ENCODE results near the gene CPEB4.

CPEB4 gene

DNA sequence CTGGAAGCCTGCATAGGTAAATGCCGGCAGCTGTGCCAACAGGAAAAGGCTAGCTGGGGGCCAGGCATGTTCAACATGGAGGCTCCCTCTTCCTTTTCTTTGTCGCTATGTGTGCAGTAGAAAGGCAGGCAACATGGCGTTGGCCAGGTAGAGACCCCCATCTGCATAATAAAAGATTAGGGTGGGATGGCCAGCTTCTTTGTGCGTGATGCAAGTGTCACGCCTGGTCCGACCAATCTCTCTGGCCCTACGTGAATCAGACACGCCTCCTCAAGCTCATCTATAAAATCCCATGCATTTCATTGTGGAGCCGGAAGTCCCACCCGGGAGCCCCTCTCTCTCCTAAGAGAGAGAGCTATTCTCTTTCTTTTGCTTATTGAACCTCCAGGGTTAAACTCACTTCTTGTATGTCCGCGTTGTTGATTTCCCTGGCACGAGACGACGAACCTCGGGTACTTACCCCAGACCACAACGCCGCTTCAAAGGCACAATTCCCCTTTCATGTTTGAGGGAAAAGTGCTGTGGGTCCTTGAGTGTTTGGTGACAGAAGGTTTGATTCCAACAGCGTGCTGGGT lies 75.8 kb downstream of the CPEB4 start:
- Histone ChIP-seq H3K36me3 (replicated peaks; ENCODE audit: low read depth, low read length) (no peaks in the 10 kb centered on the region), H3K79me2 (ENCODE audit: low read length) (no peaks in the 10 kb centered on the region), H2AFZ (ENCODE audit: low read depth, low read length) (no peak overlapping the region), H3K9ac (ENCODE audit: low read length) (no peak overlapping the region), H3K4me3 (ENCODE audit: low read length) (no peak overlapping the region), H3K27me3 (ENCODE audit: low read depth, low read length) (no peaks in the 10 kb centered on the region), H4K20me1 (ENCODE audit: insufficient read depth, low read length) (no peaks in the 10 kb centered on the region), H3K4me2 (ENCODE audit: low read length) (no peak overlapping the region), H3K9me3 (ENCODE audit: insufficient read depth, low read length) (no peaks in the 10 kb centered on the region), H3K4me1 (ENCODE audit: low read length) (peaks cover 8% of the 10 kb centered on the region; the same call in 1 of the 2 replicates), H3K27ac (ENCODE audit: low read length) (no peak overlapping the region)
- TF ChIP-seq, protein P1, sequence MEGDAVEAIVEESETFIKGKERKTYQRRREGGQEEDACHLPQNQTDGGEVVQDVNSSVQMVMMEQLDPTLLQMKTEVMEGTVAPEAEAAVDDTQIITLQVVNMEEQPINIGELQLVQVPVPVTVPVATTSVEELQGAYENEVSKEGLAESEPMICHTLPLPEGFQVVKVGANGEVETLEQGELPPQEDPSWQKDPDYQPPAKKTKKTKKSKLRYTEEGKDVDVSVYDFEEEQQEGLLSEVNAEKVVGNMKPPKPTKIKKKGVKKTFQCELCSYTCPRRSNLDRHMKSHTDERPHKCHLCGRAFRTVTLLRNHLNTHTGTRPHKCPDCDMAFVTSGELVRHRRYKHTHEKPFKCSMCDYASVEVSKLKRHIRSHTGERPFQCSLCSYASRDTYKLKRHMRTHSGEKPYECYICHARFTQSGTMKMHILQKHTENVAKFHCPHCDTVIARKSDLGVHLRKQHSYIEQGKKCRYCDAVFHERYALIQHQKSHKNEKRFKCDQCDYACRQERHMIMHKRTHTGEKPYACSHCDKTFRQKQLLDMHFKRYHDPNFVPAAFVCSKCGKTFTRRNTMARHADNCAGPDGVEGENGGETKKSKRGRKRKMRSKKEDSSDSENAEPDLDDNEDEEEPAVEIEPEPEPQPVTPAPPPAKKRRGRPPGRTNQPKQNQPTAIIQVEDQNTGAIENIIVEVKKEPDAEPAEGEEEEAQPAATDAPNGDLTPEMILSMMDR (IDR thresholded peaks at IDR 0.05; ENCODE audit: low read depth, low read length) = no peak
- TF ChIP-seq EZH2phosphoT487 (IDR thresholded peaks at IDR 0.05; ENCODE audit: low read depth) = no peak

DNA sequence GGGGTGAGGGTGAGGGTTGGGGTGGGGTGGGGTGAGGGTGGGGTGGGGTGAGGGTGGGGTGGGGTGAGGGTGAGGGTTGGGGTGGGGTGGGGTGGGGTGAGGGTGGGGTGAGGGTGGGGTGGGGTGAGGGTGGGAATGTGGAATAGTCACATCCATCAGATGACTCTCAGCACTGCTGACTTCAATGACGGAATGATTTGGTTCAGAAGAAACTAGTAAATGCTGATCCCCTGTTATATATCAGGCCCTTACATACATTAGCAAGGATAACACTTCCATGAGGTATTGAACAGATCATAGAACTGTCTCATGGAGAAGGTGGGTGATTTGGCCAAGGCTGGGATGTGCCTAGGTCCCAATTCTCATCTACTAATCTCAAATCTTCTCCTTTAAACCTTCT lies 76.4 kb downstream of the CPEB4 start:
- no peaks in the 10 kb centered on the region for H3K79me2 ChIP-seq (ENCODE audit: low read length)
- no peak overlapping the region for H3K9ac ChIP-seq (ENCODE audit: low read length)
- no peak overlapping the region for H2AFZ ChIP-seq (ENCODE audit: low read depth, low read length)
- peaks cover 8% of the 10 kb centered on the region; the same call in 1 of the 2 replicates for H3K4me1 ChIP-seq (ENCODE audit: low read length)
- no peaks in the 10 kb centered on the region for H3K36me3 ChIP-seq (replicated peaks; ENCODE audit: low read depth, low read length)
- H4K20me1 ChIP-seq (ENCODE audit: insufficient read depth, low read length) = no peaks in the 10 kb centered on the region
- no peak overlapping the region for H3K27ac ChIP-seq (ENCODE audit: low read length)
- H3K9me3 ChIP-seq (ENCODE audit: insufficient read depth, low read length) = no peaks in the 10 kb centered on the region
- H3K4me3 ChIP-seq (ENCODE audit: low read length) = no peak overlapping the region
- no peak for TF ChIP-seq EZH2phosphoT487 (IDR thresholded peaks at IDR 0.05; ENCODE audit: low read depth)
- TF ChIP-seq, protein P1 (IDR thresholded peaks at IDR 0.05; ENCODE audit: low read depth, low read length) = no peak
- H3K27me3 ChIP-seq (ENCODE audit: low read depth, low read length) = no peaks in the 10 kb centered on the region
- H3K4me2 ChIP-seq (ENCODE audit: low read length) = no peak overlapping the region

DNA sequence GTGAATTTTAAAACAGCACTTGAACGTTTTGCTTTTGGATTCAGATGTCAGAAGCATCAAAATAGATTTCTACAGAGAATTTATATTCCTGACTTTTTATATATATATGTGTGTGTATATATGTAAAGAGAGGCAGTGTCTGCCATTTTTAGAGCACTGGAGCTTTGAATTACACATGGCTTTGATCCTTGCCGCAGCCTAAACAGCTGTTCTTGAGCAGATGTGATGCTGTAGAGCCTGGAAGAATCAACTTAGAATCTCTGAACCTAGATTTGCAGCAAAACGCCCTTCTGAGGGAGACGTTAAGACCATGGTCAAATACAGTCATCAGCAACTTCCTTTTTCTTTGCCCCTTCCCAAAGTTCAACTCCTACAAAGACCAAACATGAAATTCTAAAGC lies 79.1 kb downstream of the CPEB4 start:
- Histone ChIP-seq H3K4me1 (ENCODE audit: low read length) (peaks cover 8% of the 10 kb centered on the region; the same call in 1 of the 2 replicates), H3K27me3 (ENCODE audit: low read depth, low read length) (no peaks in the 10 kb centered on the region), H4K20me1 (ENCODE audit: insufficient read depth, low read length) (no peaks in the 10 kb centered on the region), H3K9me3 (ENCODE audit: insufficient read depth, low read length) (no peaks in the 10 kb centered on the region), H3K9ac (ENCODE audit: low read length) (no peak overlapping the region), H2AFZ (ENCODE audit: low read depth, low read length) (no peak overlapping the region), H3K79me2 (ENCODE audit: low read length) (no peaks in the 10 kb centered on the region), H3K27ac (ENCODE audit: low read length) (no peak overlapping the region), H3K36me3 (replicated peaks; ENCODE audit: low read depth, low read length) (no peaks in the 10 kb centered on the region), H3K4me2 (ENCODE audit: low read length) (no peak overlapping the region), H3K4me3 (ENCODE audit: low read length) (no peak overlapping the region)
- TF ChIP-seq, protein P1 (IDR thresholded peaks at IDR 0.05; ENCODE audit: low read depth, low read length) = no peak
- no peak for TF ChIP-seq EZH2phosphoT487 (IDR thresholded peaks at IDR 0.05; ENCODE audit: low read depth)

DNA sequence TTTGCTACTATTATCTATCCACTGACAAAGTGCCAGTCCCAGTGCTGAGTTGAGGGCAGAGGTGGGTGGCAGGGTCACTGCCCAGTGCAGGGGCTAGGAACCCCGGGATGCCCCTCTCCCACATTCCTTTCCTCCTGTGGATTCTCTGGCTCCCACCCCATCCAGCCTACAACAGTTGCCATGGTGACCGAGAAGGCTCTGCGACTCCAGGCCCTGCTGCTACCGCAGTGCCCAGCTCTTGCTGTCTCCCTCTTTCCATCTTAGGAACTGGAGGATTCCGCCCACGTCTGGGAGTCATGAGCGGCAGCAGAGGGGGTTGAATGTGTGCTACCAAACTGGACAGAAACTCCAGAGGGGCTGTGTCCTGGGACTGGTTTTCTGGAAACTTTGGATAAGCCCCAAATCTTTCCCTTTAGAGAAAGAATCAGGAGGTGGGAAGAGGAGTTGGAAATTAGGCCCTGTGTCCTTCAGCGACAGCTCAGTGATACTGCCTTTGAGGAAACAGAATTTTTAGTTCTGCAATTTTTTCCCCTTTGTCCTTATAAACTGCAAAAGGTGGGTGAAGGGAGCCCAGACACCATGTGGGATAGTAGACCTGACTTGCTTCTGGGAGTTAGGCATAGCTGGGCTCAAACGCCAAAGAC lies 80.1 kb downstream of the CPEB4 start:
- H3K4me2 ChIP-seq (ENCODE audit: low read length) = no peak overlapping the region
- no peak overlapping the region for H3K4me3 ChIP-seq (ENCODE audit: low read length)
- peaks cover 13% of the 10 kb centered on the region for H3K4me1 ChIP-seq (ENCODE audit: low read length)
- H3K27ac ChIP-seq (ENCODE audit: low read length) = no peak overlapping the region
- no peak overlapping the region for H3K9ac ChIP-seq (ENCODE audit: low read length)
- no peaks in the 10 kb centered on the region for H3K9me3 ChIP-seq (ENCODE audit: insufficient read depth, low read length)
- no peaks in the 10 kb centered on the region for H3K27me3 ChIP-seq (ENCODE audit: low read depth, low read length)
- TF ChIP-seq EZH2phosphoT487 (IDR thresholded peaks at IDR 0.05; ENCODE audit: low read depth) = no peak
- TF ChIP-seq, protein P1 (IDR thresholded peaks at IDR 0.05; ENCODE audit: low read depth, low read length) = no peak
- no peaks in the 10 kb centered on the region for H3K36me3 ChIP-seq (replicated peaks; ENCODE audit: low read depth, low read length)
- no peaks in the 10 kb centered on the region for H3K79me2 ChIP-seq (ENCODE audit: low read length)
- no peaks in the 10 kb centered on the region for H4K20me1 ChIP-seq (ENCODE audit: insufficient read depth, low read length)
- H2AFZ ChIP-seq (ENCODE audit: low read depth, low read length) = no peak overlapping the region

All from OCI-LY3 (cell line).